GM12878 (cell line): ENCODE measurements around the gene IL17B. TPM values are rescaled to one million over a fixed set of nuclear protein-coding genes. Genes with fewer than 3 reads are reported as not detected.
A peak's percentile ranks its signal among the peaks of the same experiment; 100 is the strongest.

Experiments used
- ATAC-seq: fragments of 200-7000 bp; cut with Tn5 transposase; 3 replicates; pipeline ENCODE4 v1.9.1; 2020; ENCODE audit warnings: mild to moderate bottlenecking, moderate library complexity
- BruUV-seq: library from RNA; stranded (reverse); fragments of 400-500 nt; replicated peaks from 2 replicates; lab custom pipeline; 2021; lab: Mats Ljungman, UMichigan
- CTCF ChIA-PET: fragments of 300-600 bp; sonication (Branson Sonifier 250); formaldehyde crosslinking; extraction: SDS; loops from one replicate; lab custom pipeline; 2021; ENCODE audit warnings: inconsistent platforms; lab: Yijun Ruan, JAX
- POLR2A ChIA-PET: fragments of 350-600 bp; formaldehyde crosslinking; extraction: SDS; loops from one replicate; lab custom pipeline; 2021; ENCODE audit warnings: inconsistent platforms; lab: Charles Lee
- RAD21 ChIA-PET: fragments of 300-600 bp; sonication (Branson Sonifier 250); formaldehyde crosslinking; loops from one replicate; lab custom pipeline; 2023; ENCODE audit warnings: antibody characterized with exemption; ENCODE audit not compliant: unreplicated experiment; lab: Charles Lee
- SMC1A ChIA-PET: fragments of 300-600 bp; sonication (Branson Sonifier 250); formaldehyde crosslinking; loops from one replicate; lab custom pipeline; 2023; ENCODE audit not compliant: unreplicated experiment, uncharacterized antibody; lab: Charles Lee
- DNase-seq: peaks from one replicate; pipeline ENCODE4 v3.0.0-alpha.2; 2011; ENCODE audit warnings: low read depth, low spot score
- FAIRE-seq: peaks from 3 replicates; lab custom pipeline; 2011; peaks lifted over from hg19 to GRCh38; lab: Jason Lieb, UNC
- H2AFZ ChIP-seq: 2 replicates; pipeline ENCODE4 v1.6.0; 2011; ENCODE audit warnings: low read depth, low read length, control low read depth; ENCODE audit not compliant: control insufficient read depth
- H3K27ac ChIP-seq: 2 replicates; pipeline ENCODE4 v1.5.1; 2011; ENCODE audit warnings: control low read depth; ENCODE audit not compliant: control insufficient read depth, insufficient read depth
- H3K27me3 ChIP-seq, 2 experiments: replicated peaks in 1 of 2; 2 replicates each; pipeline versions ENCODE4 v1.6.0 to v1.6.1; 2011; ENCODE audit warnings: low read length in 1 of 2; ENCODE audit not compliant: control insufficient read depth in 2 of 2, insufficient read depth in 2 of 2
- H3K36me3 ChIP-seq, 2 experiments: 2 replicates each; pipeline ENCODE4 v1.5.1; 2011; ENCODE audit warnings: low read length in 1 of 2; ENCODE audit not compliant: control insufficient read depth in 2 of 2, insufficient read depth in 2 of 2
- H3K4me1 ChIP-seq: 2 replicates; pipeline ENCODE4 v1.6.1; 2011; ENCODE audit warnings: mild to moderate bottlenecking, low read length, moderate library complexity, mixed read lengths; ENCODE audit not compliant: control insufficient read depth, insufficient read depth
- H3K4me2 ChIP-seq: 2 replicates; pipeline ENCODE4 v1.6.0; 2011; ENCODE audit warnings: control low read depth; ENCODE audit not compliant: control insufficient read depth, insufficient read depth
- H3K4me3 ChIP-seq: fragments of 200-600 bp; sonication (generic); 2 replicates; pipeline ENCODE4 v1.5.1; 2016
- H3K79me2 ChIP-seq: 2 replicates; pipeline ENCODE4 v1.6.0; 2011; ENCODE audit warnings: low read length; ENCODE audit not compliant: control insufficient read depth, insufficient read depth
- H3K9ac ChIP-seq: 2 replicates; pipeline ENCODE4 v1.8.0; 2011; ENCODE audit warnings: low read length, control low read depth, mixed read lengths; ENCODE audit not compliant: control insufficient read depth, insufficient read depth
- H3K9me3 ChIP-seq: replicated peaks from 3 replicates; pipeline ENCODE4 v1.5.1; 2011; ENCODE audit warnings: mild to moderate bottlenecking, low read length; ENCODE audit not compliant: control insufficient read depth, insufficient read depth
- H4K20me1 ChIP-seq: 2 replicates; pipeline ENCODE4 v1.6.0; 2011; ENCODE audit not compliant: control insufficient read depth, insufficient read depth
- CHD4 ChIP-seq: fragments of 200-600 bp; sonication (generic); IDR thresholded peaks from 2 replicates; pipeline ENCODE4 v1.6.1; 2016; ENCODE audit warnings: mild to moderate bottlenecking
- IKZF1 ChIP-seq: fragments of 450-650 bp; conservative IDR thresholded peaks from 2 replicates; pipeline ENCODE4 v1.6.1; 2017; ENCODE audit warnings: antibody characterized with exemption, mild to moderate bottlenecking
- MTA3 ChIP-seq: IDR thresholded peaks from 2 replicates; pipeline ENCODE4 v1.6.1; 2012; ENCODE audit warnings: low read length, inconsistent platforms, borderline replicate concordance
- NFXL1 ChIP-seq: fragments of 450-650 bp; IDR thresholded peaks from 2 replicates; pipeline ENCODE4 v1.6.1; 2017; ENCODE audit warnings: antibody characterized with exemption, mild to moderate bottlenecking, borderline replicate concordance
- RBBP5 ChIP-seq: fragments of 200-600 bp; sonication (generic); conservative IDR thresholded peaks from 2 replicates; pipeline ENCODE4 v1.6.1; 2016
- SRF ChIP-seq, 2 experiments: IDR thresholded peaks; 2 replicates each; pipeline ENCODE4 v1.6.1; 2011; ENCODE audit warnings: low read depth in 2 of 2, low read length in 2 of 2, mild to moderate bottlenecking in 1 of 2, moderate library complexity in 1 of 2
- TBL1XR1 ChIP-seq: IDR thresholded peaks from 2 replicates; pipeline ENCODE4 v1.6.1; 2012; ENCODE audit warnings: low read depth, low read length, improper control_type of control experiment
- YY1 ChIP-seq: IDR thresholded peaks from 2 replicates; pipeline ENCODE4 v1.6.1; 2011; ENCODE audit warnings: low read depth, mild to moderate bottlenecking, low read length
- WGBS: methylation state at CpG from one replicate; pipeline ENCODE4 v1.1.6; 2016; ENCODE audit warnings: low lambda C conversion rate; ENCODE audit not compliant: insufficient replicate concordance, insufficient coverage; ENCODE audit errors: missing lambda C conversion rate; 5-methylcytosine and 5-hydroxymethylcytosine counted together
- in situ Hi-C: fragments of 300-500 bp; cut with MboI; formaldehyde crosslinking; loops from 9 replicates; pipeline ENCODE4 v1.14.3; 2018; ENCODE audit warnings: mixed read lengths
- intact Hi-C: fragments of 100-400 bp; cut with micrococcal nuclease; formaldehyde crosslinking; loops from one replicate; pipeline ENCODE4 v1.14.2; 2022; ENCODE audit not compliant: unreplicated experiment
- polyA plus RNA-seq, 11 experiments: library from polyadenylated mRNA; depleted of rRNA in 4 of 11; unstranded in 6 of 11; stranded (reverse) in 5 of 11; fragments of >200 nt; fragmentation: Nextera tagmentation in 4 of 11; fragmentation: Illumina TruSeq in 1 of 11; extraction: Ambion mirVana in 4 of 11; extraction: Trizol in 1 of 11; gene quantifications; 1 replicate in 1 of 11; 2 replicates in 10 of 11; pipeline versions ENCODE4 v1.2.1 to v1.2.3, GENCODE V29; 2011 to 2016; ENCODE audit warnings: inconsistent platforms in 2 of 11, missing spikeins in 2 of 11, low read depth in 1 of 11
- total RNA-seq, 4 experiments: library from RNA; depleted of rRNA in 3 of 4; stranded (reverse); fragments of >200 nt in 3 of 4; fragmentation: Illumina TruSeq in 1 of 4; extraction: Trizol in 1 of 4; gene quantifications; 2 replicates each; pipeline versions ENCODE4 v1.2.1 to v1.2.3, GENCODE V29; 2013 to 2021
- TF ChIP-seq, protein P1 (sequence below): fragments of 450-650 bp; conservative IDR thresholded peaks from 2 replicates; pipeline ENCODE4 v1.6.1; 2017; ENCODE audit warnings: mild to moderate bottlenecking, moderate library complexity
- TF ChIP-seq, protein P2 (sequence below): IDR thresholded peaks from 2 replicates; pipeline ENCODE4 v1.6.1; 2011; ENCODE audit warnings: low read depth, mild to moderate bottlenecking, low read length, moderate library complexity, borderline replicate concordance; ENCODE audit errors: extremely low read depth

Gene IL17B
- total and polyA plus RNA-seq, 10 of the 15 experiments (the other 5 are each of a cell fraction or from before 2014, with no cell fraction given), result not detected

DNA sequence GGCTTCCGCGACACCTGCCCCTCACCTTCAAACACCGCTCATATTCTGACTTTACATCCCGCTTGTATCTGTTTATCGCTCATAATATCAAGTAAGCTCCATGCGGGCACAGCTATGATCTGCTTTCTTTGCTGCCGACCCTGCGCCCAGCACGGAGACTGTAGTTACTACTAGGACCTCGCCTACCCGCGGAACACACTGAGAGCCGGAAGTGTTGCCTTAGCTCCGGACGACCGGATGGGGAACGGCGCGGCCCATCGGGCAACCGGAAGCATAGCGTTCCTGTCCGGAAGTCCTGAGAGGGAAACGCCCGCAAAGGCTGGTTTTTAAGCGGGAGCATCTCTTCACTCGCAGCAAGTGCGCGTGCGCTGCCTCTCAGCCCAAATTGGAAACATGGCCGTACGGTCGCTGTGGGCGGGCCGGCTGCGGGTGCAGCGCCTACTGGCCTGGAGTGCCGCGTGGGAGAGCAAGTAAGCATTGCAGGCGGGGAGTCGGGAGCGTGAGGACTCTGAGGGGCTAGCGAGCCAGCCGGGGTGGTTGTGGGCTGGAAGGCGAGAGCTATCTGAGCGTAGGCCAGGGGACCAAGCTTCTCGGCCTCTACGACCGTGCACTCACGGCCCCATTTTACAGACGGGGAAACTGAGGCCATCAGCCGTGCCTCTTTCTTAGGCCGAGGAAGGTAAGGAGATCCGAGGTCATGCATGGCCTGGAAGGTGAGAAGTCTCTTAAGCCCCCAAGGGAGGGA, 33.8 kb downstream of the IL17B start, which contains the start of gene GRPEL2 (continued):
- peak; percentile 92 for TF ChIP-seq IKZF1
- TF ChIP-seq, protein P1, sequence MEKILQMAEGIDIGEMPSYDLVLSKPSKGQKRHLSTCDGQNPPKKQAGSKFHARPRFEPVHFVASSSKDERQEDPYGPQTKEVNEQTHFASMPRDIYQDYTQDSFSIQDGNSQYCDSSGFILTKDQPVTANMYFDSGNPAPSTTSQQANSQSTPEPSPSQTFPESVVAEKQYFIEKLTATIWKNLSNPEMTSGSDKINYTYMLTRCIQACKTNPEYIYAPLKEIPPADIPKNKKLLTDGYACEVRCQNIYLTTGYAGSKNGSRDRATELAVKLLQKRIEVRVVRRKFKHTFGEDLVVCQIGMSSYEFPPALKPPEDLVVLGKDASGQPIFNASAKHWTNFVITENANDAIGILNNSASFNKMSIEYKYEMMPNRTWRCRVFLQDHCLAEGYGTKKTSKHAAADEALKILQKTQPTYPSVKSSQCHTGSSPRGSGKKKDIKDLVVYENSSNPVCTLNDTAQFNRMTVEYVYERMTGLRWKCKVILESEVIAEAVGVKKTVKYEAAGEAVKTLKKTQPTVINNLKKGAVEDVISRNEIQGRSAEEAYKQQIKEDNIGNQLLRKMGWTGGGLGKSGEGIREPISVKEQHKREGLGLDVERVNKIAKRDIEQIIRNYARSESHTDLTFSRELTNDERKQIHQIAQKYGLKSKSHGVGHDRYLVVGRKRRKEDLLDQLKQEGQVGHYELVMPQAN, result peak; percentile 65
- TF ChIP-seq CHD4, result no peak
- TF ChIP-seq RBBP5, result no peak
- TF ChIP-seq, protein P2, sequence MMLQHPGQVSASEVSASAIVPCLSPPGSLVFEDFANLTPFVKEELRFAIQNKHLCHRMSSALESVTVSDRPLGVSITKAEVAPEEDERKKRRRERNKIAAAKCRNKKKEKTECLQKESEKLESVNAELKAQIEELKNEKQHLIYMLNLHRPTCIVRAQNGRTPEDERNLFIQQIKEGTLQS, result no peak

DNA sequence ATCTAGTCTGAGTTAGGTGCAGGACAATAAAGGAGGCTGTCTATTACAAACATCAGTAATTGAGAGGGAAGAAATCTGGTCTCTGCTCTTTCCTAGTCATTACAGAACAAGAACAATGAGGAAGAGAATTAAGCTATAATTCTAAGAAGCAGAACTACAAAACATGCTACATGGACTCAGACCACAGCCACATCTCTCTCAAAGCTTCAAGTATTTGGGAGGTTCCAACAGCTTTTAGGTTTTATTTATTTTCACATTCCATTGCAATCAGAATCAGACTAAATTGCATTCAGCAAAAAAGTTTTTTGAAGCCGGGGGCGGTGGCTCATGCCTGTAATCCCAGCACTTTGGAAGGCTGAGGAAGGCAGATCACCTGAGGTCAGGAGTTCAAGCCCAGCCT, 34.9 kb downstream of the IL17B start:
- H3K4me2 ChIP-seq, result peak overlapping the region; percentile 78; the same call in 1 of the 2 replicates
- BruUV-seq, result no TSS peak
- ChIA-PET POLR2A (interaction anchor here (1.0 to 3.8 kb wide), 5 partner anchors 13 to 205 kb away, joined by 3 to 66 read pairs (median 4); partner anchors contain the start of gene PCYOX1L), CTCF (interaction anchor here (0.9 to 8.3 kb wide), 12 partner anchors 8 to 550 kb away, joined by 3 to 62 read pairs (median 4); no protein-coding TSS in a partner anchor), SMC1A (interaction anchor here (0.7 to 3.4 kb wide), 7 partner anchors 9 to 222 kb away, joined by 3 to 23 read pairs (median 5); partner anchors contain the start of gene PCYOX1L), RAD21 (interaction anchor here (0.9 to 4.7 kb wide), 5 partner anchors 13 to 274 kb away, joined by 3 to 30 read pairs (median 4); partner anchors contain the start of gene PCYOX1L)
- no peak overlapping the region for H2AFZ ChIP-seq
- no peak for ATAC-seq
- peaks cover 0 to 2% of the 10 kb centered on the region in 2 experiments; a peak in 2 of 4 replicates for H3K36me3 ChIP-seq
- H3K79me2 ChIP-seq, result peaks cover 23% of the 10 kb centered on the region
- H3K9me3 ChIP-seq, result no peaks in the 10 kb centered on the region
- no peak overlapping the region for H3K9ac ChIP-seq
- intact Hi-C loops, result loop anchor here (2.0 to 10.0 kb wide), 2 partner anchors 207 to 539 kb away; partner anchors contain the start of gene CSNK1A1
- peak overlapping the region; percentile 97 for H3K4me3 ChIP-seq
- no peak for TF ChIP-seq MTA3
- no peak for TF ChIP-seq TBL1XR1
- TF ChIP-seq YY1, result no peak
- TF ChIP-seq SRF (IDR thresholded peaks at IDR 0.05; ENCODE audit: low read depth in 2 of 2, low read length in 2 of 2), result no peak
- no peak for TF ChIP-seq NFXL1
- 97% methylated on average over 2 of the region's 2 CpGs for WGBS
- no peak for DNase-seq
- no peaks in the 10 kb centered on the region for H4K20me1 ChIP-seq
- in situ Hi-C loops, result no loop called here
- FAIRE-seq, result no peak
- H3K27me3 ChIP-seq, result no peaks in the 10 kb centered on the region
- H3K4me1 ChIP-seq, result no peaks in the 10 kb centered on the region
- H3K27ac ChIP-seq, result no peak overlapping the region
